Measurements from ENCODE around the gene TMEM81. TPM values are rescaled to one million over a fixed set of nuclear protein-coding genes. Genes with fewer than 3 reads are reported as not detected.

The TMEM81 gene
- total and polyA plus RNA-seq, 2 of the 8 experiments (the other 6 are each of a cell fraction or from before 2014, with no cell fraction given), result 2.1 to 5.9 TPM

GRCh38 chr1:205059660-205060059 is 24.6 kb downstream of the TMEM81 start:
- Histone ChIP-seq H3K4me2 (ENCODE audit: insufficient read depth in 1 of 2, low read depth in 2 of 2, low read length in 2 of 2) (no peak overlapping the region), H2BK5ac (ENCODE audit: low read depth, low read length) (no peak overlapping the region), H3K14ac (ENCODE audit: insufficient read length) (no peak overlapping the region), H3K79me2 (ENCODE audit: control insufficient read depth in 1 of 2, insufficient read depth in 2 of 2, low read length in 2 of 2) (no peaks in the 10 kb centered on the region), H3K23me2 (ENCODE audit: low read depth, low read length) (no peaks in the 10 kb centered on the region), H2AFZ (ENCODE audit: low read length) (no peak overlapping the region), H3K56ac (replicated peaks; ENCODE audit: insufficient read length, low read depth, low read length) (no peak overlapping the region), H3K79me1 (ENCODE audit: low read depth, low read length) (no peaks in the 10 kb centered on the region), H3K9me3 (ENCODE audit: insufficient read depth in 2 of 2, low read depth in 1 of 2, low read length in 1 of 2) (no peaks in the 10 kb centered on the region), H4K20me1 (replicated peaks in 1 of 2; ENCODE audit: control insufficient read depth in 1 of 2, insufficient read depth in 2 of 2, low read length in 2 of 2) (no peaks in the 10 kb centered on the region), H2AK5ac (ENCODE audit: low read depth, low read length) (no peak overlapping the region), H3K4me1 (replicated peaks in 1 of 4; ENCODE audit: control insufficient read depth in 3 of 4, insufficient read depth in 4 of 4, low read length in 3 of 4) (peaks cover 0 to 4% (median 2%) of the 10 kb centered on the region in 4 experiments; a peak in 4 of 7 replicates), H3K23ac (ENCODE audit: insufficient read length) (no peak overlapping the region), H3K9ac (replicated peaks in 1 of 4; ENCODE audit: extremely low read depth in 1 of 4, low read depth in 3 of 4, low read length in 3 of 4) (no peak overlapping the region), H2BK15ac (ENCODE audit: low read length) (no peak overlapping the region; the same call in 1 of the 2 replicates), H3K27me3 (replicated peaks in 1 of 4; ENCODE audit: control insufficient read depth in 3 of 4, extremely low read depth in 1 of 4, insufficient read depth in 3 of 4, low read length in 3 of 4) (no peaks in the 10 kb centered on the region), H3K18ac (ENCODE audit: extremely low read depth, low read length) (no peak overlapping the region), H4K8ac (ENCODE audit: extremely low read depth, insufficient read depth, low read length) (no peak overlapping the region), H2BK120ac (replicated peaks; ENCODE audit: low read depth, low read length) (no peak overlapping the region), H3K4me3 (ENCODE audit: extremely low read depth in 1 of 4, insufficient read depth in 2 of 4, low read depth in 3 of 4, low read length in 4 of 4) (no peak overlapping the region), H3K4ac (replicated peaks; ENCODE audit: insufficient read length, low read depth, low read length) (no peak overlapping the region), H3K27ac (ENCODE audit: low read depth, low read length) (no peak overlapping the region), H3K36me3 (ENCODE audit: control insufficient read depth in 2 of 4, insufficient read depth in 4 of 4, low read length in 3 of 4) (no peaks in the 10 kb centered on the region), H4K91ac (replicated peaks; ENCODE audit: insufficient read length, low read length) (no peak overlapping the region), H2BK20ac (ENCODE audit: low read length) (no peak overlapping the region), H4K5ac (ENCODE audit: insufficient read length, low read depth, low read length) (no peak overlapping the region), H2BK12ac (ENCODE audit: low read depth, low read length) (no peak overlapping the region)
- WGBS, 2 experiments (ENCODE audit: extremely low coverage in 1 of 2, insufficient coverage in 1 of 2, insufficient read length in 1 of 2, insufficient replicate concordance in 2 of 2, low coverage in 1 of 2, low lambda C conversion rate in 2 of 2, missing lambda C conversion rate in 1 of 2), result 94% methylated on average over 6 of the region's 6 CpGs; no CpG with 5 or more reads in 1 of the 2 experiments
- DNase-seq (ENCODE audit: low read depth in 1 of 2, low spot score in 2 of 2) (no peak), FAIRE-seq (no peak)
- POLR2A ChIA-PET (ENCODE audit: partially characterized antibody), result no interaction called here
- CTCF ChIA-PET (ENCODE audit: partially characterized antibody), result interaction anchor here (0.6 to 38.9 kb wide), 7 partner anchors 11 to 412 kb away, joined by 3 to 1336 read pairs (median 4); partner anchors contain the start of gene CNTN2
- TF ChIP-seq MAFK (IDR thresholded peaks at IDR 0.05; ENCODE audit: low read depth, low read length), result no peak
- TF ChIP-seq, protein P1, sequence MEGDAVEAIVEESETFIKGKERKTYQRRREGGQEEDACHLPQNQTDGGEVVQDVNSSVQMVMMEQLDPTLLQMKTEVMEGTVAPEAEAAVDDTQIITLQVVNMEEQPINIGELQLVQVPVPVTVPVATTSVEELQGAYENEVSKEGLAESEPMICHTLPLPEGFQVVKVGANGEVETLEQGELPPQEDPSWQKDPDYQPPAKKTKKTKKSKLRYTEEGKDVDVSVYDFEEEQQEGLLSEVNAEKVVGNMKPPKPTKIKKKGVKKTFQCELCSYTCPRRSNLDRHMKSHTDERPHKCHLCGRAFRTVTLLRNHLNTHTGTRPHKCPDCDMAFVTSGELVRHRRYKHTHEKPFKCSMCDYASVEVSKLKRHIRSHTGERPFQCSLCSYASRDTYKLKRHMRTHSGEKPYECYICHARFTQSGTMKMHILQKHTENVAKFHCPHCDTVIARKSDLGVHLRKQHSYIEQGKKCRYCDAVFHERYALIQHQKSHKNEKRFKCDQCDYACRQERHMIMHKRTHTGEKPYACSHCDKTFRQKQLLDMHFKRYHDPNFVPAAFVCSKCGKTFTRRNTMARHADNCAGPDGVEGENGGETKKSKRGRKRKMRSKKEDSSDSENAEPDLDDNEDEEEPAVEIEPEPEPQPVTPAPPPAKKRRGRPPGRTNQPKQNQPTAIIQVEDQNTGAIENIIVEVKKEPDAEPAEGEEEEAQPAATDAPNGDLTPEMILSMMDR (IDR thresholded peaks at IDR 0.05; ENCODE audit: control extremely low read depth in 1 of 3, insufficient read depth in 1 of 3, low read depth in 1 of 3, low read length in 3 of 3), result no peak
- no peak for TF ChIP-seq CEBPB (IDR thresholded peaks at IDR 0.05; ENCODE audit: low read depth, low read length)
- TF ChIP-seq POU5F1 (IDR thresholded peaks at IDR 0.05; ENCODE audit: low read depth, low read length), result no peak
- TF ChIP-seq PHF8 (conservative IDR thresholded peaks at IDR 0.05; ENCODE audit: low read depth, low read length), result no peak
- no peak for TF ChIP-seq HDAC6 (IDR thresholded peaks at IDR 0.05; ENCODE audit: low read depth, low read length)
- TF ChIP-seq FOSL1 (IDR thresholded peaks at IDR 0.05; ENCODE audit: insufficient read depth, low read depth, low read length), result no peak
- TF ChIP-seq YY1 (IDR thresholded peaks at IDR 0.05; ENCODE audit: low read depth, low read length), result no peak
- TF ChIP-seq, protein P2, sequence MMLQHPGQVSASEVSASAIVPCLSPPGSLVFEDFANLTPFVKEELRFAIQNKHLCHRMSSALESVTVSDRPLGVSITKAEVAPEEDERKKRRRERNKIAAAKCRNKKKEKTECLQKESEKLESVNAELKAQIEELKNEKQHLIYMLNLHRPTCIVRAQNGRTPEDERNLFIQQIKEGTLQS (IDR thresholded peaks at IDR 0.05; ENCODE audit: insufficient read depth, low read depth, low read length), result no peak
- no peak for TF ChIP-seq ZNF274 (IDR thresholded peaks at IDR 0.05; ENCODE audit: borderline replicate concordance, extremely low read depth, low read length)
- no peak for TF ChIP-seq CHD2 (IDR thresholded peaks at IDR 0.05; ENCODE audit: low read length)
- no peak for TF ChIP-seq SP4 (IDR thresholded peaks at IDR 0.05; ENCODE audit: low read length)
